Adrenal gland (tissue), 12 donors: ENCODE results near the gene DOCK1. TPM values are rescaled to one million over a fixed set of nuclear protein-coding genes. Genes with fewer than 3 reads are reported as not detected.

Experiments used
- DNase-seq, 7 donors: peaks; one replicate each; pipeline ENCODE4 v3.0.0-alpha.2; 2019 to 2020
- H3K27ac ChIP-seq, 5 donors: fragments of 200-600 bp; sonication (generic) in 4 of 5; 1 replicate in 3 of 5; 2 replicates in 2 of 5; pipeline versions ENCODE4 v1.5.1 to v1.8.0; 2016 to 2020; ENCODE audit warnings: mild to moderate bottlenecking in 1 of 5
- H3K27me3 ChIP-seq: fragments of 200-600 bp; 2 replicates; pipeline ENCODE4 v1.8.0; 2021
- H3K36me3 ChIP-seq, 2 donors: fragments of 200-600 bp; replicated peaks in 1 of 2; 1 replicate in 1 of 2; 2 replicates in 1 of 2; pipeline versions ENCODE4 v1.5.1 to v1.8.0; 2018 to 2022
- H3K4me1 ChIP-seq, 2 donors: fragments of 200-600 bp; replicated peaks in 1 of 2; 1 replicate in 1 of 2; 2 replicates in 1 of 2; pipeline versions ENCODE4 v1.5.1 to v1.8.0; 2018 to 2021
- H3K4me3 ChIP-seq, 4 donors: fragments of 200-600 bp; sonication (generic) in 3 of 4; one replicate each; pipeline ENCODE4 v1.5.1; 2016 to 2018
- H3K9me3 ChIP-seq, 3 donors: fragments of 200-600 bp; sonication (generic) in 1 of 3; replicated peaks in 1 of 3; 1 replicate in 2 of 3; 2 replicates in 1 of 3; pipeline versions ENCODE4 v1.5.1 to v1.8.0; 2016 to 2021
- POLR2A ChIP-seq, 2 donors: fragments of 450-650 bp; IDR thresholded peaks; one replicate each; pipeline ENCODE4 v1.6.1; 2017; ENCODE audit warnings: antibody characterized with exemption in 2 of 2, mild to moderate bottlenecking in 2 of 2, moderate library complexity in 1 of 2
- WGBS, 4 donors: extraction: QIAGEN DNeasy Blood & Tissue Kit in 2 of 4; methylation state at CpG; one replicate each; pipeline versions ENCODE4 v1.1.5 to v1.1.7; 2013 to 2017; 5-methylcytosine and 5-hydroxymethylcytosine counted together
- intact Hi-C, 2 donors: fragments of 100-400 bp; cut with DNase I; formaldehyde crosslinking; loops; one replicate each; pipeline versions ENCODE4 v1.14.1 to v1.15.0; 2022 to 2023
- polyA plus RNA-seq, 3 donors: library from polyadenylated mRNA; stranded (reverse); fragments of 200-250 nt in 2 of 3; fragments of 350-450 nt in 1 of 3; fragmentation: Illumina TruSeq in 1 of 3; extraction: RNeasy Lipid Tissue Mini Kit (QIAGEN cat#74804) in 1 of 3; gene quantifications; one replicate each; pipeline ENCODE4 v1.2.3, GENCODE V29; 2013 to 2014
- total RNA-seq, 9 donors: library from RNA; depleted of rRNA in 4 of 9; stranded (reverse); fragments of >200 nt in 4 of 9; fragments of 120-200 nt in 1 of 9; fragmentation: NEBNext Ultra II Directional in 1 of 9; extraction: Animal tissue kit (Norgen Biotek cat#: 25700) in 1 of 9; gene quantifications; one replicate each; pipeline versions ENCODE4 v1.1.0 to v1.2.4, GENCODE V29; 2013 to 2023
- TF ChIP-seq, protein P1 (sequence below), 6 experiments: fragments of 450-650 bp in 4 of 6; fragments of 200-600 bp in 2 of 6; sonication (generic) in 1 of 6; IDR thresholded peaks; 1 replicate in 5 of 6; 2 replicates in 1 of 6; pipeline versions ENCODE4 v1.5.1 to v1.8.0; 2016 to 2021; ENCODE audit warnings: antibody characterized with exemption in 6 of 6, mild to moderate bottlenecking in 2 of 6, moderate library complexity in 1 of 6
- donor health status: healthy with polysubstance abuse.
- donor health status: Bipolar disorder and iron deficiency.
- donor health status: DM: yes; HTN: yes; CAD: no.
- donor health status: DM: no; HTN: no; CAD: no.
- donor health status: DM: no; HTN: no; CAD: no.
- donor health status: DM: yes; HTN: yes; CAD: no.

Gene DOCK1
- total and polyA plus RNA-seq, 12 donors: 8.1 to 30.4 (median 21.6) TPM

DNA sequence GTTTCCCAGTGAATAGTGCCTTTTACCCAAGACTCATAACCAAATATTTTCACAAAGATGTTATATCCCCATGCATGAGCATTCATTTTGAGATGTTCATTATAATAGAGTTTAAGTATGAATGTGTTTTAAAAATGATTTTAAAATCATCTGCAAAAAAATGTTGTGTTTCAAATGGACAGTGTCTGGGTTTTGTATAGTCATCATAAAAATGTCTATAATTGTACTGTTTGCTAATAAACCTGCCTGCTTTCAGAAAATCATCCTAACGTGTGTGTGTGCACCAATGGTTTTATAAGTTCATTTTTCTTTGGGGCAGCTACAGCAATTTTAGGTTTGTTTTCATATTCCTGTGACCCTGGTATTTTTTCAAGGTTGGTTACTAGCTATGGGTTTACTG, 228.0 kb downstream of the DOCK1 start:
- Histone ChIP-seq H3K4me3 (no peak overlapping the region), H3K27me3 (no peaks in the 10 kb centered on the region), H3K9me3 (no peaks in the 10 kb centered on the region), H3K27ac (no peak overlapping the region), H3K36me3 (no peaks in the 10 kb centered on the region), H3K4me1 (peaks cover 0 to 3% of the 10 kb centered on the region in 2 donors)
- DNase-seq: no peak
- TF ChIP-seq POLR2A (IDR thresholded peaks at IDR 0.05): no peak
- TF ChIP-seq, protein P1, sequence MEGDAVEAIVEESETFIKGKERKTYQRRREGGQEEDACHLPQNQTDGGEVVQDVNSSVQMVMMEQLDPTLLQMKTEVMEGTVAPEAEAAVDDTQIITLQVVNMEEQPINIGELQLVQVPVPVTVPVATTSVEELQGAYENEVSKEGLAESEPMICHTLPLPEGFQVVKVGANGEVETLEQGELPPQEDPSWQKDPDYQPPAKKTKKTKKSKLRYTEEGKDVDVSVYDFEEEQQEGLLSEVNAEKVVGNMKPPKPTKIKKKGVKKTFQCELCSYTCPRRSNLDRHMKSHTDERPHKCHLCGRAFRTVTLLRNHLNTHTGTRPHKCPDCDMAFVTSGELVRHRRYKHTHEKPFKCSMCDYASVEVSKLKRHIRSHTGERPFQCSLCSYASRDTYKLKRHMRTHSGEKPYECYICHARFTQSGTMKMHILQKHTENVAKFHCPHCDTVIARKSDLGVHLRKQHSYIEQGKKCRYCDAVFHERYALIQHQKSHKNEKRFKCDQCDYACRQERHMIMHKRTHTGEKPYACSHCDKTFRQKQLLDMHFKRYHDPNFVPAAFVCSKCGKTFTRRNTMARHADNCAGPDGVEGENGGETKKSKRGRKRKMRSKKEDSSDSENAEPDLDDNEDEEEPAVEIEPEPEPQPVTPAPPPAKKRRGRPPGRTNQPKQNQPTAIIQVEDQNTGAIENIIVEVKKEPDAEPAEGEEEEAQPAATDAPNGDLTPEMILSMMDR (IDR thresholded peaks at IDR 0.05): no peak
- intact Hi-C loops: no loop called here
- 81 to 93% (median 92%) methylated on average over 1 of the region's 1 CpG for WGBS, 4 donors

DNA sequence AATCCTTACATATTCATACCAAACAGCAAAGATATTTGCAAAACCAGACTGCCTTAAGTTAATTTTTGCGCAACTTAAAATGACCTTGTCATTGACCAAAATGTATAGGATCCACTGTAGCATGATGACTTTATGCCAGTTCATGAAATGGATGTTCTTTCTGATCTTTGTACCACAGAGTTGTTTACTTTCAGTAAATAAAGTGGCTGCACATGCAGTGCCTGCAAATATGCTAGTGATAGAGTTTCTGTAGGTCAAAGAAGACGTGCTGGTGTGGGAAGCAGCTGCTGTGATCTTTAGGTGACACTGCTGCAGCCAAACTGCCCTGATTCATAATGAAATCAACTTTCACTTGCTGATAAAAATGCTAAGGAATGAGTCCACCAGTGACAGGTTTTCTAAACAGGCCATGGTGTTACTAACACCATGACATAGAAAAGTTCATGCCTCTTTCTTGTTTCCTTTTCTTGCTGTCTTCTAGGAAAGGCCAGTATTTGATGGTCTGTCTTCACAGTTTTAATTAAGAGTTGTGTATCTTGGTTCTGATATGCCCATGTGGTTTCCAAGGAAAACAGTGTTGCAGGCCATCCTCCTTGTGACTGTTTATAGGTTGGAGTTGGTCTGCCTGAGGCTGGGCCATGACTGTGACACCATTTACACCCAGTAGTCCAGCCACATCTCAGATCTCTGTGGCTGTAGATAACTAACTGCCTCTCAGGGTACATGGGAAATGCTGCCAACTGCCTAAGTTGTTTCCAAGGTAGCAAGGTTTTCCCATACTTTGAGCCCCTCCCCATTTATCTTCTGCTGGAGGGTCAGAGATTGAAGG, 228.7 kb downstream of the DOCK1 start:
- intact Hi-C loops: no loop called here
- H3K36me3 ChIP-seq: no peaks in the 10 kb centered on the region
- H3K4me1 ChIP-seq: peaks cover 0 to 3% of the 10 kb centered on the region in 2 donors
- no peaks in the 10 kb centered on the region for H3K9me3 ChIP-seq
- no peak for DNase-seq
- TF ChIP-seq, protein P1 (IDR thresholded peaks at IDR 0.05): no peak
- TF ChIP-seq POLR2A (IDR thresholded peaks at IDR 0.05): no peak
- H3K4me3 ChIP-seq: no peak overlapping the region
- no peaks in the 10 kb centered on the region for H3K27me3 ChIP-seq
- H3K27ac ChIP-seq: no peak overlapping the region
- WGBS, 4 donors: 78 to 94% (median 82%) methylated on average over 2 of the region's 2 CpGs

DNA sequence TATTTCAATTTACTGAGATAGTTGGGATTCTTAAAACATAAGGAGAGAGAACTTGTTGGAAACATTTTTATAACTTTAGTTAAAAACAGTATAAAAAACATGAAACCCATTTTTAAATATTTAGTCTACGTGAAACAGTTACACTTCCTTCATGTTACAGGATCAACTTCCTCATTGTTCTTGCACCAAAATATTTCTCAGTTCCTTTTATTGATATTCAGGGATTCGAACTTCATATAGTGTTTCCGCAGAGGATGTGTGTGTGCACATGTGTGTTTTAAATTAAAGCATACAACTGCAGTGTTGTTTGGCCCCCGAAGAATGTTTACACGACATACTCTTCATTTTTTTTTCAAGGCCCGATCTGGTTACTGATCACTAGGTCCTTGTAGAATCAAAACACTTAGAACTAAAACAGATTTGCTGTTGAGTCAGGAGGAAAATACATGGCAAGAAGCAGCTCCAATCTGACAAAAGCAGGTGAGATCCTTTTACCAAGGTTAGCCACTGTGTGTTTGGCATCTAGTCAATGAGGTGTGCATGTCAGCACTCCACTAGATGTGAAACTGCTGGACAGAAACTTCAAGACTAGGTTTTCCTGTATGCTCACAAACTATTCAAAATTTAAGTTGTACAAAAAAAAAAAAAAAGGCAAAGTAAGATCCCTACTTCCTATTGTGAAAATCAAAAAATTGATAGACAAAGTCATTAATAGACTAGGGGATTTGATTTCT, 230.8 kb downstream of the DOCK1 start:
- Histone ChIP-seq H3K36me3 (no peaks in the 10 kb centered on the region), H3K4me3 (no peak overlapping the region), H3K27me3 (no peaks in the 10 kb centered on the region), H3K27ac (no peak overlapping the region), H3K9me3 (no peaks in the 10 kb centered on the region), H3K4me1 (peaks cover 0 to 3% of the 10 kb centered on the region in 2 donors)
- 75 to 84% (median 78%) methylated on average over 6 of the region's 6 CpGs for whole genome bisulfite sequencing, 4 donors
- intact Hi-C loops: no loop called here
- TF ChIP-seq POLR2A (IDR thresholded peaks at IDR 0.05): no peak
- TF ChIP-seq, protein P1 (IDR thresholded peaks at IDR 0.05): no peak
- no peak for DNase-seq

DNA sequence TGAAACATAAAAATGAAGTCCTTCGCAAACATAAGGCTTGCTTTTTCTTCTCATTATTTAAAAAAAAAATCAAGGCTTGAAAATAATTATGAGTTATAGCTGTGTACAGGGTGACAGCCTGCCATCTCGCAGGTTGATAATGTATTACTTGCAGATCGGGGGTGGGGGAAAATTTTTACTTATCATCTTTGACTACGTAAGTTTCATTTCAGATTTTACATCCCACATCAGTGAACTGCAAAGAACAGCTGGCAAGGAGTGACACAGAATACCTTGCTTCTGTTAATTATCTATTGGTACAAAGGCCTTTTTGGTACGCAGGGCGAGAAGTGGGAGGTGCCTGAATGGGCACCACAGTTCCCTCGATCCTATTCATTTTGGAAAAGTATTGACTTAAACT, 232.2 kb downstream of the DOCK1 start:
- WGBS, 4 donors: 88 to 97% (median 95%) methylated on average over 7 of the region's 7 CpGs
- Histone ChIP-seq H3K4me3 (no peak overlapping the region), H3K27me3 (no peaks in the 10 kb centered on the region), H3K4me1 (peaks cover 0 to 3% of the 10 kb centered on the region in 2 donors), H3K27ac (no peak overlapping the region), H3K9me3 (no peaks in the 10 kb centered on the region), H3K36me3 (no peaks in the 10 kb centered on the region)
- no peak for DNase-seq
- intact Hi-C loops: no loop called here
- TF ChIP-seq POLR2A (IDR thresholded peaks at IDR 0.05): no peak
- TF ChIP-seq, protein P1 (IDR thresholded peaks at IDR 0.05): no peak
